Stimulated activated CD4-positive, alpha-beta T cell treated with anti-CD3 and anti-CD28 coated beads, TNF-alpha, amount 100 ng/mL, for 24 hours (primary cell): ENCODE measurements around the gene FBRSL1.

Experiments used
- DNase-seq, 3 experiments: peaks; one replicate each; pipeline ENCODE4 v3.0.0-alpha.2; 2020; ENCODE audit warnings: low read depth in 3 of 3

FBRSL1 gene

DNA sequence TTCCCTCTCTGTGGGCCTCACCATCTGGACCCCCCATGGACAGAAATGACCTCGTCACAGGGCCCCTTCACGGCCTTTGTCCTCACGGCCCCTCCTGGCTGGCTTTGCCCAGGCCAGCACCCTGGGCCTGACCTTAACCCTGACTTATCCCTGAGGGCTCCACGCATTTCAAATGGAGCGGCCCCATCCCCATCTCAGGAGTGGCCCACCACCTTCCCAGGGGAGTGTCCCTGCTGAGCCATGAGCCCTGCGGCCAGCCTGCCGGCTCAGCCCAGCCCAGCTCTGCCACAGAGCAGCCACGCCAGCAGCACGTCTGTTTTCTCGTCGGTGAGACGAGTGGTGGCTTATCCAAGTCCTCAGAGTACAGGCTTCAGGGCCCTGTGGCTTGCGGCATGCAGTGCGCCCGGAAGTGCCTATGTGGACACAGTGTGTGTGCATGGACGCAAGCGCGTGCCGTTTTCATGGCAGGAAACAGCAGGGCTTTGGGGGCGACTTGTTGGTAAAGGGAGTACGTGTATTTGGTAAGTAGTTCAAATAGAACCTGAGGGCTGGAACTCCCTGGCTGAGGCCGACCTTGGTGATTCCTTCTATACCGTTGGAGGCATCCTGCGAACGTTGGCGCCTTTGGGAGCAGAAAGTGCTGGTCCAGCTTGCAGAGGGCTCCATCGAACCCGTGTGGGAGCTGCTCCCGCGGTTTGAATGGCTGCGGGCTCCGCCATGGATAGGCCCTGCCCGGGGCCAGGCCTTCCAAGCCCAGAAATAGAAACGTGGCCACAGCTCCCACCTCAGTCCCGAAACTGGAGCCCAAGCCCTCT is 68.3 kb downstream of the FBRSL1 start:
- no peak for DNase-seq

DNA sequence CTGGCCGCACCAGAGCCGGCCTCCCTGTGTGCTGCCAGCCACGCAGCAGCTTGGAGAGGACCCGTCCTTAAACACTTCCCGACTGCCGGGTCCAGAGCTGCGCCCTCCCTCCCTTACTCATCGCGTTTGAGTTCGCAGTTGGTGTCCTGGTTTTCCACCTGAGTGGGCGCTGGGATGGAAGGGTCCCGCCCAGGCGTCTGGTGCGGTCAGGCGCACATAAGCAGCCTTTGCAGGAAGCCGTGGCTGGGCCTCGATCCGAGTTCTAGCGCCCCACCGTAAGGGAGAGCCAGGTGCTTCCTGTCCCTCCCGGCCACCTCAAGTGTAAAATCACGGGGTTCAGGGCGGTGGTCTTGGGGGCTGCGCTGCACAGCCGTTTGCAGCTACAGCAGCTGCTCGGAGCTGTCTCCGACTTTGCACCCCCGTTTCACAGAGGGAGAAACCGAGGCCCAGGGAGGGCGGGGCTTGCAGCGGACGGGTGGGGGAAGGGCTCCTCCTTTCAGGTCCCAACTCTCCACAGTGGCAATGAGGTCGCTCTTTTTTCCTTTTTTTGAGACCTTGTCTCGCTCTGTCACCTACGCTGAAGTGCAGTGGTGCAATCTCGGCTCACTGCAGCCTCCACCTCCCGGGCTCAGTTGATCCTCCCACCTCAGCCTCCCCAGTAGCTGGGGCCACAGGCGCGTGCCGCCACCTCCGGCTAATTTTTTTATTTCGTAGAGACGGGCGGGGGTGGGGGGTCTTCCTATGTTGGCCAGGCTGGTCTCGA is 69.1 kb downstream of the FBRSL1 start:
- peak in 1 of 3 experiments; percentile 11 for DNase-seq

DNA sequence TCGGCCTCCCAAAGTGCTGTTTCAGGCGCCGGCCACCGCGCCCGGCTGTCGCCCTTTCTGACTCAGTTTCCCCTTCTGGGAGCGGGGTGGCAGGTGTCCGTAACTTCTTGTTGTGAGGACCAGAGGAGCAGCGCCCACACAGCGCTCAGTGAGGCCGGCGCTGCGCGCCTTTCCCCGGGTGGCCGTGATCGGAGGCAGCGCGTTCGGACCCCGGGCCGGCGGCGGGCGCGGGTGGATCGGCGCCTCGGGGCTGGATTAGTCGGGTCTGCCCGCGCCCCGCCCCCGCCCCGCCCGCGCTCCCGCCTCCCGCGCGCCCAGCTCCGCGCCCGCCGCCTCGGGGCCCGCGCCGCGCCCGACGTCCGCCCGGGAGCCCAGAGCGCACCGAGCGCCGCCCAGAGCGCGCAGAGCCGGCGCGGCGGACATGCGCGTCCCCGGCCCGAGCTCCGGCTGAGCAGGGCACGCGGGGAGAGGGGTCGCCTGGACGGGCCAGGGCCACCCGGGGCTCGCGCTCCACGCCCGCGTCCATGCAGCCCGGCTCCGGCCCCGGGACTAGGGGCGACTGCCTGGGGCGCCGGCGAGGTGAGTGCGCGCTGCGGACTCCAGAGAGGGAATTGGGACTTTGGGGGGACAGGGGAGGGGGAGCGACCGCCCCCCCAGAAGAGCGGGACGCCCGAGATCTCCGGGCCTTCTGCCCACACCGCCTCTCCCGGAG is 69.9 kb downstream of the FBRSL1 start:
- peak in 2 of 3 experiments; percentile 11 to 57 for DNase-seq

GRCh38 chr12:132560364-132560613 is 70.3 kb downstream of the FBRSL1 start:
- DNase-seq, result peak in 1 of 3 experiments; percentile 24

- peak; percentile 56 to 81 (median 65) for DNase-seq
Measured at GRCh38 chr12:132560614-132561426, 70.9 kb downstream of the FBRSL1 start.
